CD4-positive, alpha-beta T cell treated with Interleukin-6 for 4 hours (primary cell): ENCODE data around the gene PSMA7.
A peak's percentile ranks its signal among the peaks of the same experiment; 100 is the strongest.
"Not testable (repeated sequence)": the region's sequence is repeated elsewhere in the genome, so short reads cannot be mapped to it uniquely, and the experiment has no call there.

Experiments
- DNase-seq: peaks from one replicate; pipeline ENCODE4 v3.0.0-alpha.2; 2020; ENCODE audit warnings: mixed read lengths

PSMA7 gene

GRCh38 chr20:62151225-62151624, 8.0 kb upstream of the PSMA7 start:
- DNase-seq: no peak

DNA sequence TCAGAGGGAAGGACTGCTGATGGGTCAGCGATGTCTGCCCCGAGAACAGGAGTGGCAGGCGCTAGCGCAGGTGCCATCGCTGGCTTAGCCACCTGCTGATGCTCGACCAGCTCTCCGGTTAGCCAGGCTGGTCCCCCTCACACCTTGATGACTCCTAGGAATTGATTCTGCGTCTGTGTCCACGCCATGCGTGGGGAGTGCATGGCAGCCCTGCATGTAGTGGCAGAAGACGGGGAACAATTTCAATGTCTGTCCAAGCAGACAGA, 7.0 kb upstream of the PSMA7 start:
- no peak for DNase-seq

GRCh38 chr20:62149532-62150309, 6.5 kb upstream of the PSMA7 start:
- no peak for DNase-seq

DNA sequence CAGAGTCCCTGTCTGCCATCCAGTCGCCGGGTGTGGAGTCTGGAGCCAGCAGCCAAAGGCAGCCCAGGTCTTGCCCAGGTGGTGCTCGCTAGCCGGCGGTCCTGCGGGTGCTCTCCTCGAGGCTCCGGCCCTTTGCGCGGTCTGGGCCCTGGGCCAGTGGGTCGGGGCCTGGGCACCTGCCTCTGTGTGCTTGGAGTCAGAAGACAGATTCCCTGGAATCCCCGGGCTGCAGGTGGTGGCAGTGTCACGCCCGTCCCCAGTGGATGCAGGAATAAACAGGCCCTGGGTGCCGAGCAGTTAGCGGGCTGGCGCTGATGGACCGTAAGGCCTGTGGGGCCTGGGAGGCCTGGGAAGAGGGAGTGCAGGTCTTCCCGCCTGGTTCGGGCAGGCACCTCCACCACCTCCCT, 5.7 kb upstream of the PSMA7 start:
- DNase-seq: no peak

DNA sequence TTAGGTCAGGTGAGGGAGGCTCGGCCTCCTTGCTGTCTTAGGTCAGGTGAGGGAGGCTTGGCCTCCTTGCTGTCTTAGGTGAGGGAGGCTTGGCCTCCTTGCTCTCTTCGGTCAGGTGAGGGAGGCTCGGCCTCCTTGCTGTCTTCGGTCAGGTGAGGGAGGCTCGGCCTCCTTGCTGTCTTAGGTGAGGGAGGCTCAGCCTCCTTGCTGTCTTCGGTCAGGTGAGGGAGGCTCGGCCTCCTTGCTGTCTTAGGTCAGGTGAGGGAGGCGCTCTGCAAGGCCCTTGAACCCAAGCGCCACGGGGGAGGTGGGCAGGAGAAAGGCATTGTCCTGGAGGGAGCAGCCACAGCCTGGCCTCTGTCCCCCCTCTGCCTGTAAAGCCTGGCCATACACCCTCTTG, 5.2 kb upstream of the PSMA7 start:
- not testable (repeated sequence) for DNase-seq

GRCh38 chr20:62147528-62147927, 4.3 kb upstream of the PSMA7 start:
- no peak for DNase-seq

- no peak for DNase-seq
These were observed 3.9 kb upstream of the PSMA7 start for GRCh38 chr20:62147125-62147524.

- DNase-seq: no peak
These were observed 3.0 kb upstream of the PSMA7 start for GRCh38 chr20:62146019-62146755.

GRCh38 chr20:62145688-62146018, 2.5 kb upstream of the PSMA7 start:
- DNase-seq: no peak

- peak; percentile 64 for DNase-seq
These were observed 997 bp upstream of the PSMA7 start for GRCh38 chr20:62143957-62144825.

DNA sequence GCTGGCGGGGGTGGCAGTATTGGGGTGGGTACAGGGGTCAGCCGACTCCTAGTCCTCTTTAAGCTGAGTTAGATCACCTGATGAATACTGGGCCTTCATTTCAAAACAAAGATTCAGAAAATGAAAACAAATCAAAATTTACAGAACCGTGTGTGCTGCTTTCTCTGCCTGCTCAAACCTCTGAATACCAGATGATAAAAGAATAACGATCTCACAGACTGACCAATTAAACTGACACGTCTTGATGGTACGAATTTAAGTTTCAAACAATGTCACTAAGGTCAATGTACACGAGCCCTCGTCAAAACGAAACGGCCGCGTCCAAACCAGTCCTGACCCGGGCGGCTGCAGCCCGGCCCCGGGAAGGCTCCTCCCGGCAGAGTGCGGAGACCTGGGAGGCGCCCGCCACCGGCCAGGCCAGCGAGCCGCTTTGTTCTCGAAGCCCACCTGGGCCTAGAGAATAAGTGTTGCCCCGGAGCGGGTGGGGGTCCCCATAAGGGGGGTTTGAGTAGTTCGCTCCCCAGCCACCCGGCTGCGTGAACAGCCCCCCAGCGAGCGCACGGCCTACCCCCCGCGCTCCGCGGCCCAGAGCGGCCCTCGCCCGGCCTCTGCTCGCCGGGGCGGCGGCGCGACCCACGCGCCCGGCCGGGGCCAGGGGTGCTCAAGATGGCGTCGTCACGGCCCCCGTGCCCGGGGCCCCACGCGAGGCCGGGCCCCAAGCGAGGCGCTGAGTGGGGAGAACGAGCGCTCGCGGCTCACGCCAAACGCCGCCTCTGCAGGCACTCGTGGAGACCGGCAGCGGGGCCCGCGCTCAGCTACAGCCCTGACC, 728 bp downstream of the PSMA7 start:
- no peak for DNase-seq

DNA sequence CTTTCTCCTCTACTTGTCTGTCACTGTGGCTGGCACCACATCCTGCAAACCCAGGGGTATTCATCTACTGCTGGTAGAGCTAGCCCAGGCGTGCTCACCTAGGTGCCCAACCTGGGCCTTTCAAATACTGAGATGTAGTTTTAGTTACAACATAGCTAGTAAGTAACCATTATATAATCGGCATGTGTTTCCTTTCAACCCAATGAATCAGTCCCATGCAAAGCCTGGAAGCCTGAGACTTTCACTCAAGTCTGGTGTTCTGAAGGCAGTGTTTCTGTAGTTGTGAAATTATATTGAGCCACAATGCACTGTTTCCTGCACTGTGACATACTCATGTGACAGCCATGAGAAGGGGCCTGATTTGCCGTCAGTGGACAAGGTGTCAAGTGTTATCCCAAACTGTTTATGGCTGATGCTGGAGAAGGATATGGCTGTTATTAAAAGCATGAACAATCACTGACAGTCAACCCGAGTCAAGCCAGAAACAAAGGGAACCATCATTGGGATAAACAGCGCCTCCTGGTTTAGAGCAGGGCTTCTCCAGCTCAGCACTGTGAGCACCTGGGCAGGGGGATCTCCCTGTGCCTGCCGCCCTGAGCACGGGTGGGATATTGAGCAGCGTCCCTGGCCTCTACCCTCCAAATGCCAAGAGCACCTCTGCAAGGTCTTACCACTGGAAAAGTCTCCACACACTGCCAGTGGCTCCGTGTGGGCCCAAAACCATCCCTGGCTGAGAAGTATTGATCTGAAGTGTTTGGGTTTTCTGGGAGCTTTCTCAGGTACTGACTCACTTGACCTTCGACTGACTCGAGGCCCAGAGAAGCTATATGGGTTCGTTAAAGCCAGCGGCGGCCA, 1.6 kb downstream of the PSMA7 start:
- DNase-seq: peak; percentile 26

DNA sequence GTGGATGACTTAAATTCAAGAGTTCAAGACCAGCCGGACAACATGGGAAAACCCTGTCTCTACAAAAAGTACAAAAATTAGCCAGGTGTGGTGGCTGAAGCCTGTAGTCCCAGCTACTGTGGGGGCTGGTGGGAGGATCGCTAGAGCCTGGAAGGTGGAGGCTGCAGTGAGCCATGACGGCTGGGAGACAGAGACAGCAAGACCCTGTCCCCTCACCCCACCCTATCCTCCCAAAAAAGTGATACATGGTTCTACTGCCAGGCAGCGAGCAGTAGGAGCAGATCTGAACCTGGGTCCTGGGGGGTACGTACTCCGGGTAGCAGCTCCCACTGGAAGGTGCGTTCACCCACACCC, 2.2 kb downstream of the PSMA7 start:
- DNase-seq: no peak

- DNase-seq: no peak
These were observed 3.6 kb downstream of the PSMA7 start for GRCh38 chr20:62139636-62140035.

GRCh38 chr20:62138912-62139311, 4.3 kb downstream of the PSMA7 start:
- DNase-seq: no peak

DNA sequence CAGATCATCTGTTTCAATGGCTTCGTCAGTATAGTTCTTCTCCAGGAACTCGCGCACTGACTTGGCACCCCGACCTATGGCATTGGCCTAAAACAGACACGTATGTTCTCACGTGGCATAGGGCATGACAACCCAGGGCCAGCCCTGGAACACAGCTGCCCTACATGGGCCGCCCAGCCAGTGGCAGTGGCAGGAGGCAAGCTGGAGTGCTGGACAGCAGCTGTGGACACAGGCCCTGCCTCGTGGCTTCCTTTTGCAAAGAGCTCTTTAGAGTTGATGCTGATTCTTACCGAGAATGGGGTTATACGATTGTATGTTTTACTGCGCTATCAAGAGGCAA, 5.0 kb downstream of the PSMA7 start:
- DNase-seq: no peak

- DNase-seq: no peak
These were observed 5.6 kb downstream of the PSMA7 start for GRCh38 chr20:62137478-62138203.

GRCh38 chr20:62137092-62137384, 6.2 kb downstream of the PSMA7 start:
- DNase-seq: no peak

GRCh38 chr20:62136283-62137091, 6.7 kb downstream of the PSMA7 start:
- DNase-seq: peak; percentile 82

DNA sequence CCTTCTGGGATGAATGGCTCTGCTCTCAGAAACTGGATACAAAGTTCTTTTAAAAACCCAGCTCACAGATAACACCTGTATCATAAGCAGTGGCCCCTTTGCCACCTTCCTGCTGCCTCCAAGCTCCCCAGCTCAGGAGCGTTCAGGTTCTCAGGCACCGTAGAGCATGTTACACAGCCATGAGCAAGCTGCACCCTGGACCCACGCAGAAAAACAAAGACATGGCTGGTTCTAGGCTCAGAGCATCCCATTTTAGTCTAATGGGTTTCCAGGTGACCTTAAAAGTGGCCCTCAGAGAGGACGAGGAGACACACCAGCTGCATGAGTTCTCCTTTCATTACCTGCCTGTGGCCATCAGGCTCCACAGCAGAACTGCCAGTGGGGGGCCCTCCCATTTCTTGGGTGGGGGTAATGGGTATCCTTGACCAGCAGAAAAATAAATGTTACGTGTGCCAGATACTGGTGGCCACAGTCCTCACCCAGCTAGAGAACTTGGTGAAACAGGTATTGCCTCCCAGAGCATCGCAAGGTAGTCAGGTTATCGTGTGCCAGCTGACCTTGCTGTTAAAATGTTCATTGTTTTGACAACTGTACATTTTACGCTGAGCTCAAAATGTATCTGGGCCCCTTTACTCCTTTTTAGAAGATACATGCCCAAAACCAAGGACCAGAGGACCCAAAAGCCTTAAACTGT, 7.5 kb downstream of the PSMA7 start:
- DNase-seq: no peak
